Activated effector memory CD4-positive, alpha-beta T cell treated with anti-CD3 and anti-CD28 coated beads, Interleukin-2, amount 50 U/mL, for 16 hours (primary cell): Measurements from ENCODE around the gene NTF3.
"Not testable (repeated sequence)": the region's sequence is repeated elsewhere in the genome, so short reads cannot be mapped to it uniquely, and the experiment has no call there.

ENCODE experiments used
- DNase-seq: peaks from one replicate; pipeline ENCODE4 v3.0.0-alpha.2; 2020

Gene NTF3

GRCh38 chr12:5514016-5514415 lies 82.1 kb downstream of the NTF3 start:
- no peak for DNase-seq

DNA sequence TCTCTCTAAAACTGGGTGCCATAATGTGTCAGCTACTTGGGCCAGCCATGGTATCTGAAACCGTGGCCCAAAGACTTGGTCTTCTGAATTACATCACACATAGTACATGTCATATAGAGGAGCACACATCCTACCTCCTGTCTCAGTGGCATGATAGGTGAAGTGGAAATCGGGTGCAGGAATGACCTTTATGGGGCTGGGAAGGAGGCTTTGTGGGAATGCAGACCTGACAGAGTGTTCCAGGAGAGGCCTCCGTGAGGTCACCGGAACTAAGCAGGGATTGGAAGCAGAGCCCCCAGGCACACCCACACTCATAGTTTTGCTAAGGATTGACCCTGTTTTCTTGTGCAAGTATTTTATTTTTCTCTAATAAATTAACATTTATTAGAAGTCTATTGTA lies 82.6 kb downstream of the NTF3 start:
- DNase-seq: no peak

DNA sequence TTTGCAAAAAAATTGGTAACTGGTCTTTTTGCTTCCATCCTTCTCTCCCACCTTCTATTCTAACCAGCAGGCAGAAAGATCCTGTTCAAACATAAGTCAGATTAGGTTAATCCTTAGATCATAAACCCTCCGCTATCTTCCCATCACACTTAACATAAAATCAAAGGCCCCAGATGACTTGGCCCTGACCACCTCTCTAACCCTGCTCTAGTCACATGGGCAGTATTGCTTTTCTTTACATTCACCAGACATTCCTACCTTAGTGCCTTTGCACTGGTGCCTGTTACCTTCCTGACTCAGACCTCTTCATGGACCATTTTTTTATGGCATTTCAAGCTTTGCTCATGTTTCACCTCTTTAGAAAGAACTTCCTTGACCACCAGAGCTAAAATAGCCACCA lies 83.5 kb downstream of the NTF3 start:
- no peak for DNase-seq

- no peak for DNase-seq
Observed at GRCh38 chr12:5516371-5517241, 84.7 kb downstream of the NTF3 start.

DNA sequence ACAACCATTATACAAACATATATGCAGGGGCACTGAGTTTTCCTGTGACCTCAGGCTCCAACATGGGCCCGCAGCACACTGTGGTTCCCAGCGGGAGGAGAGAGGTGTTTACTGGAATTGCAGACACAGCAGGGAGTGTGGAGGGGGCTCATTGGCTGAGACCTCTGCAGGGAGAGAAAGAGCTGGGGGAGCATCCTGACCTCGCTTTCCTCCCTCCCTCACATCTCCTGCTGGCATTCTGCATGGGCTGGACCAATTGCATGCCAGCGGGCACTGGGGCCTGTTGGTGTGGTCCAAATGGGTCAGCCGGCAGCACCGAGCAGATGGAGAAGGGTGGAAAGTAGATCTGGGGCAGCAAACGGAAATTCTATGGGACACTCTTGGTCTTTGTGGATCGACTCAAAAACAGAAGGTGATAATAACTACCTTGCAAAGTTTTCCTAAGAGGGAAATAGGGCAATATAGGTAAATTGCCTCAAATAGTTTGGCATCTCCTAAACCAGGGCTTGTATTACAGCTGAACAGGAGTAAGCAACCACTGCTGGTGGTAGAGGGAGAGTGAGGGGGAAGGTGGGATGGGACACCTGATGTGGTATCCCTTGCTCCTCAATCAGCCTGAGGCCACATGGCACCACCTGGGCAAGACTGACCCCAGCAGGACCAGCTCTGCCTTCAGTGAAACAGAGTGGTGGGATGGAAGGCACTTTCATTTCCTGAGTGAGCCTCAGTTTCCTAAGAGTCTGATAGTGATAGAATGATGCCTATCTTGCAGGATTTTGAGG lies 86.9 kb downstream of the NTF3 start:
- DNase-seq: no peak

DNA sequence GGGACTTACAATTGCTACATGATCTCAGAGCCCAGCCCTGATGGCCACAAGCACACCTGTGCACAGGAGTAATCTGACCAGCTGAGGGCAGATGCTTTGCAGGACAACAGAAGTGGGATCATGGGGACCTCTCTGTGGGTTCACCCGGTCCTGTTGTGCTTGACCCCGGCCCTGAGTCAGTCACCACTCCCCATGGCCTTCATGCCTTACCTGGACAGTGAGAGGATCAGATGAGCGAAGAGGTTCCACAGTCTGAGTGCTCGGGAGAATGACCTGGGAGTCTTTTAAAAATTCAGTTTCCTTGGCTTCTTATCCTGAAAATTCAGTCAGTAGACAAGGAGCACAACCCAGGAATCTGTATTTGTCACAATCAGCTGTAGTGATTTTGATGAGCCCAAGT lies 88.1 kb downstream of the NTF3 start:
- DNase-seq: no peak

GRCh38 chr12:5520831-5521230 lies 88.9 kb downstream of the NTF3 start:
- no peak for DNase-seq

DNA sequence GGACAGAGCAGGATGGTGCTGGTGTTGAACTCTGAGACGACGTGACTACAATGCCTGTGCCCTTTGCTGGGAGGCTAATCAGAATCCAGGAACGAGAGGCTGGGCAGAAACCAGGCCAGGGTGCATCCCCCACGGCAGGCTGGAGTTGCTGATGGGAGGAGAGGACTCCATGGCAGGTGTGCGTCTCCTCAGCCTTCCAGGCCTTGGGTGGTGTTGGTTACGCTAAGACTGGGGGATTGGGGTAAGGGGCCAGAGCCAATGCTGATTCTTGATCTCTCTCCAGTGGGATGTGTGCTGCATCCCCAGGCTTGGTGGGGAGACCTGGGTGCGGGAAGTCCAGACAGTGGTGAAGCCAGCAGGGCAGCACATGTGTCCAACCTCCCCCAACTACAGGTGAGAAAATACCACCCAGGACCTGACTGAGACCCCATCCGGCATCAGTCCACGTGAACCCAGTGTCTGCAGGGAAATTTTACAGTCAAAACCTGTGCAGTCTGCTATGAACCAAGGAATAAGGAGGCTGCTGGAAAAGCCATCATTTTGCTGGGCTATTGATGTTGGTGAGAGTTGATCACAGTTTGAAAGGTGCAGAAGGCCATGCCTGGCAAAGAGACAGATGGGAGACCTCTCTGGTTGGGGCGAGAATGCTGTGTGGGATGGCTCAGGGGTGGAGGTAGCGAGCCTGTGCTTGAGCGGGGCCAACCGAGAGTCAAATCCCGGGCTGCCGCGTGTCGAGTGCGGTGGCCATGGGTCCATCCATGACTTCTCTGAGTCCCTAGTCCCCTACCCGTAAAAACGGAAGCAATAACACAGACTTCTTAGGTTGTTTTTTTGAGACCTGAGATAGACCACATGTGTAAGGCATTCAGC lies 89.8 kb downstream of the NTF3 start:
- DNase-seq: no peak

- DNase-seq: no peak
Observed at GRCh38 chr12:5522432-5523335, 90.8 kb downstream of the NTF3 start.

- no peak for DNase-seq
Observed at GRCh38 chr12:5523396-5524115, 91.6 kb downstream of the NTF3 start.

DNA sequence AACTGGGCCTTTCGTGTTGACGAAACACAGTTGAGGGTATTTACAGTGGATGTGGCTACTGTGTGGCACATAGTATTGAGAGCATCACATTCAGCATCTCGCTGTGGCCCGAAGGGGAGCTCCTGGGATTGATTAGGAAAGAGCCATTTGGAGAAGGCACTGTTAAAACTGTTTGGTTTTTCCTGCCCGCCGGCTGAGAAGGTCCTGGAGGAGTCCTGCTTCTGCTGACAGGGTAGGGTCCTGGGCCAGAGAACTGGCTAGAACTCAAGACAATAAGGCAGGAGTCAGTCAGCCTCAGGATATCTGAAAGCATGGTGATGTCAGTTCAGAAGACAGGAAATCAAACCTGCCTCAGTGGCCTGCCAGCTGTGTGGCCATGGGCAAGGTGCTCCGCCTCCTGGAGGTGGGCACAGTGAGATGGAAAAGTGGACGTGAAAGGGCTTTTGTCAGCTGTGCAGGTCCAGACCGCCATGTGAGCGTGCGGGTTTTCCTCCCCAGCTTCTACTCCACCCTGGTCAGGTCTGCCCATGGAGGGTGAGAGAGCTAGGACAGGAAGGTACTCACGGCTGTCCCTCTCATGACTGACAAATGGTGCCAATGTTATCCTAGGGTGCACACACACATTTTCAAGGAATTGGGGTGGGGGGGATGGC lies 92.3 kb downstream of the NTF3 start:
- no peak for DNase-seq

DNA sequence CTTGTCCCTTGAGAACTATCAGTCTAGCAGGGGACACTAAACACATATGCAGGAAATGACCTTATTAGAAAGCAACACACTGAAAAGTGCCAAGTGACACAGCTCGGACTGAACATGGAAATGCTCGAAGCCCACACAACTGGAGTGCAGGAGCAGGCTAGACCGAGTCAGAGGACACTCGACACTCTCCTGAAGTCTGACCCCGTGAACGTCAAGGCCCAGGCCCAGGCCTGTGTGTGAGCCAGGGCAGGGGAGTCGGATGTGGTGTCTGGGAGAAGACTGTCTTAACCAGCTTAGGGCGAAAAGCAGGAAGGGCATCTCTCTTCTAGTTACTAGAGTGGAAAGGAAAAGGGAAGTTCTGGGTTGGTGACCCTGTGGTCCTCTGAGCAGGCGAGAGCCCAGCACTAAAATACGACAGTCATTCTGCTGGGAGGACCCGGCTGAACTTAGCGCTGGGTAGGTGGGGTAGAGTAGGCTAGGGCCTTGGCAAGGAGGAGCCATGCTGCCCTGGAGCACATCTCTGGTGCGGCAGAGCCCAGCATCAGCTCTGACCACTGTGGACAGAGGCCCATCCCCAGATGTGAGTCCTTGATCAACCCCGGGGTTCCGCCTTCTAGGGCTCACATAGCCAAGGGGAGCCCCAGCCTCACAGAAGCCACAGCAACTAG lies 93.0 kb downstream of the NTF3 start:
- no peak for DNase-seq

- DNase-seq: no peak
Observed at GRCh38 chr12:5525783-5526367, 94.0 kb downstream of the NTF3 start.

- DNase-seq: no peak
Observed at GRCh38 chr12:5533368-5533767, 101.5 kb downstream of the NTF3 start.

- DNase-seq: no peak
Observed at GRCh38 chr12:5534426-5535199, 102.7 kb downstream of the NTF3 start.

GRCh38 chr12:5535541-5535940 lies 103.6 kb downstream of the NTF3 start:
- no peak for DNase-seq

DNA sequence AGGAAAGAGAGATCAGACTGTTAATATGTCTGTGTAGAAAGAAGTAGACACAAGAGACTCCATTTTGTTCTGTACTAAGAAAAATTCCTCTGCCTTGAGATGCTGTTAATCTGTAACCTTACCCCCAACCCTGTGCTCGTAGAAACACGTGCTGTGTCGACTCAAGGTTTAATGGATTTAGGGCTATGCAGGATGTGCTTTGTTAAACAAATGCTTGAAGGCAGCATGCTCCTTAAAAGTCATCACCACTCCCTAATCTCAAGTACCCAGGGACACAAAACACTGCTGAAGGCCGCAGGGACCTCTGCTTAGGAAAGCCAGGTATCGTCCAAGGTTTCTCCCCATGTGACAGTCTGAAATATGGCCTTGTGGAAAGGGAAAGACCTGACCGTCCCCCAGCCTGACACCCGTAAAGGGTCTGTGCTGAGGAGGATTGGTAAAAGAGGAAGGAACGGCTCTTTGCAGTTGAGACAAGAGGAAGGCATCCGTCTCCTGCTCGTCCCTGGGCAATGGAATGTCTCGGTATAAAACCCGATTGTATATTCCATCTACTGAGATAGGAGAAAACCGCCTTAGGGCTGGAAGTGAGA lies 105.2 kb downstream of the NTF3 start:
- not testable (repeated sequence) for DNase-seq

GRCh38 chr12:5537771-5538170 lies 105.9 kb downstream of the NTF3 start:
- no peak for DNase-seq
